ENCODE data around the gene COL19A1.

COL19A1 gene

GRCh38 chr6:70072540-70073179 is 206.3 kb downstream of the COL19A1 start:
- Histone ChIP-seq H3K27me3 (ENCODE audit: control insufficient read depth in 1 of 2, insufficient read depth in 2 of 2, low read length in 2 of 2) (no peaks in the 10 kb centered on the region), H3K9me3 (ENCODE audit: control insufficient read depth in 1 of 2, low read length in 2 of 2) (no peaks in the 10 kb centered on the region), H3K36me3 (ENCODE audit: control insufficient read depth in 1 of 2, insufficient read depth in 2 of 2, low read length in 2 of 2) (no peaks in the 10 kb centered on the region), H3K4me3 (ENCODE audit: low read depth in 1 of 2, low read length in 2 of 2) (no peak overlapping the region), H3K27ac (ENCODE audit: low read depth, low read length) (no peak overlapping the region), H3K9ac (ENCODE audit: low read depth in 1 of 2, low read length in 2 of 2) (no peak overlapping the region), H3K4me1 (ENCODE audit: control insufficient read depth in 1 of 2, insufficient read depth in 2 of 2, low read length in 2 of 2) (no peaks in the 10 kb centered on the region)

- H3K4me3 ChIP-seq (ENCODE audit: low read depth in 1 of 2, low read length in 2 of 2), result no peak overlapping the region
- no peaks in the 10 kb centered on the region for H3K27me3 ChIP-seq (ENCODE audit: control insufficient read depth in 1 of 2, insufficient read depth in 2 of 2, low read length in 2 of 2)
- no peaks in the 10 kb centered on the region for H3K36me3 ChIP-seq (ENCODE audit: control insufficient read depth in 1 of 2, insufficient read depth in 2 of 2, low read length in 2 of 2)
- no peak overlapping the region for H3K9ac ChIP-seq (ENCODE audit: low read depth in 1 of 2, low read length in 2 of 2)
- no peaks in the 10 kb centered on the region for H3K4me1 ChIP-seq (ENCODE audit: control insufficient read depth in 1 of 2, insufficient read depth in 2 of 2, low read length in 2 of 2)
- H3K27ac ChIP-seq (ENCODE audit: low read depth, low read length), result no peak overlapping the region
- no peaks in the 10 kb centered on the region for H3K9me3 ChIP-seq (ENCODE audit: control insufficient read depth in 1 of 2, low read length in 2 of 2)
Measured at GRCh38 chr6:70073637-70074036, 207.3 kb downstream of the COL19A1 start.

- no peaks in the 10 kb centered on the region for H3K27me3 ChIP-seq (ENCODE audit: control insufficient read depth in 1 of 2, insufficient read depth in 2 of 2, low read length in 2 of 2)
- no peak overlapping the region for H3K27ac ChIP-seq (ENCODE audit: low read depth, low read length)
- H3K4me1 ChIP-seq (ENCODE audit: control insufficient read depth in 1 of 2, insufficient read depth in 2 of 2, low read length in 2 of 2), result no peaks in the 10 kb centered on the region
Measured at GRCh38 chr6:70079241-70079640, 212.9 kb downstream of the COL19A1 start.

GRCh38 chr6:70080443-70081070 is 214.2 kb downstream of the COL19A1 start:
- H3K4me3 ChIP-seq (ENCODE audit: low read depth in 1 of 2, low read length in 2 of 2), result no peak overlapping the region
- H3K36me3 ChIP-seq (ENCODE audit: control insufficient read depth in 1 of 2, insufficient read depth in 2 of 2, low read length in 2 of 2), result no peaks in the 10 kb centered on the region
- H3K9ac ChIP-seq (ENCODE audit: low read depth in 1 of 2, low read length in 2 of 2), result no peak overlapping the region
- H3K4me1 ChIP-seq (ENCODE audit: control insufficient read depth in 1 of 2, insufficient read depth in 2 of 2, low read length in 2 of 2), result no peaks in the 10 kb centered on the region
- no peaks in the 10 kb centered on the region for H3K9me3 ChIP-seq (ENCODE audit: control insufficient read depth in 1 of 2, low read length in 2 of 2)
- no peaks in the 10 kb centered on the region for H3K27me3 ChIP-seq (ENCODE audit: control insufficient read depth in 1 of 2, insufficient read depth in 2 of 2, low read length in 2 of 2)
- H3K27ac ChIP-seq (ENCODE audit: low read depth, low read length), result no peak overlapping the region

More at GRCh38 chr6:70079241-70079640, 212.9 kb downstream of the COL19A1 start:
- H3K9me3 ChIP-seq (ENCODE audit: control insufficient read depth in 1 of 2, low read length in 2 of 2), result no peaks in the 10 kb centered on the region
- H3K36me3 ChIP-seq (ENCODE audit: control insufficient read depth in 1 of 2, insufficient read depth in 2 of 2, low read length in 2 of 2), result no peaks in the 10 kb centered on the region
- H3K9ac ChIP-seq (ENCODE audit: low read depth in 1 of 2, low read length in 2 of 2), result no peak overlapping the region
- no peak overlapping the region for H3K4me3 ChIP-seq (ENCODE audit: low read depth in 1 of 2, low read length in 2 of 2)

GRCh38 chr6:70082830-70083229 is 216.5 kb downstream of the COL19A1 start:
- Histone ChIP-seq H3K27me3 (ENCODE audit: control insufficient read depth in 1 of 2, insufficient read depth in 2 of 2, low read length in 2 of 2) (no peaks in the 10 kb centered on the region), H3K4me1 (ENCODE audit: control insufficient read depth in 1 of 2, insufficient read depth in 2 of 2, low read length in 2 of 2) (no peaks in the 10 kb centered on the region), H3K27ac (ENCODE audit: low read depth, low read length) (no peak overlapping the region), H3K9me3 (ENCODE audit: control insufficient read depth in 1 of 2, low read length in 2 of 2) (no peaks in the 10 kb centered on the region), H3K4me3 (ENCODE audit: low read depth in 1 of 2, low read length in 2 of 2) (no peak overlapping the region), H3K36me3 (ENCODE audit: control insufficient read depth in 1 of 2, insufficient read depth in 2 of 2, low read length in 2 of 2) (no peaks in the 10 kb centered on the region), H3K9ac (ENCODE audit: low read depth in 1 of 2, low read length in 2 of 2) (no peak overlapping the region)

- H3K36me3 ChIP-seq (ENCODE audit: control insufficient read depth in 1 of 2, insufficient read depth in 2 of 2, low read length in 2 of 2), result no peaks in the 10 kb centered on the region
- H3K4me1 ChIP-seq (ENCODE audit: control insufficient read depth in 1 of 2, insufficient read depth in 2 of 2, low read length in 2 of 2), result no peaks in the 10 kb centered on the region
- H3K4me3 ChIP-seq (ENCODE audit: low read depth in 1 of 2, low read length in 2 of 2), result no peak overlapping the region
- no peaks in the 10 kb centered on the region for H3K27me3 ChIP-seq (ENCODE audit: control insufficient read depth in 1 of 2, insufficient read depth in 2 of 2, low read length in 2 of 2)
- H3K9ac ChIP-seq (ENCODE audit: low read depth in 1 of 2, low read length in 2 of 2), result no peak overlapping the region
- no peak overlapping the region for H3K27ac ChIP-seq (ENCODE audit: low read depth, low read length)
- no peaks in the 10 kb centered on the region for H3K9me3 ChIP-seq (ENCODE audit: control insufficient read depth in 1 of 2, low read length in 2 of 2)
Measured at GRCh38 chr6:70086806-70087205, 220.4 kb downstream of the COL19A1 start.

- no peaks in the 10 kb centered on the region for H3K27me3 ChIP-seq (ENCODE audit: control insufficient read depth in 1 of 2, insufficient read depth in 2 of 2, low read length in 2 of 2)
- no peaks in the 10 kb centered on the region for H3K36me3 ChIP-seq (ENCODE audit: control insufficient read depth in 1 of 2, insufficient read depth in 2 of 2, low read length in 2 of 2)
- no peak overlapping the region for H3K9ac ChIP-seq (ENCODE audit: low read depth in 1 of 2, low read length in 2 of 2)
- H3K4me3 ChIP-seq (ENCODE audit: low read depth in 1 of 2, low read length in 2 of 2), result no peak overlapping the region
- H3K27ac ChIP-seq (ENCODE audit: low read depth, low read length), result no peak overlapping the region
- no peaks in the 10 kb centered on the region for H3K4me1 ChIP-seq (ENCODE audit: control insufficient read depth in 1 of 2, insufficient read depth in 2 of 2, low read length in 2 of 2)
- H3K9me3 ChIP-seq (ENCODE audit: control insufficient read depth in 1 of 2, low read length in 2 of 2), result no peaks in the 10 kb centered on the region
Measured at GRCh38 chr6:70094156-70094555, 227.8 kb downstream of the COL19A1 start.

GRCh38 chr6:70099732-70100131 is 233.4 kb downstream of the COL19A1 start:
- H3K9me3 ChIP-seq (ENCODE audit: control insufficient read depth in 1 of 2, low read length in 2 of 2), result no peaks in the 10 kb centered on the region

GRCh38 chr6:70103798-70104197 is 237.4 kb downstream of the COL19A1 start:
- H3K36me3 ChIP-seq (ENCODE audit: control insufficient read depth in 1 of 2, insufficient read depth in 2 of 2, low read length in 2 of 2), result no peaks in the 10 kb centered on the region
- no peak overlapping the region for H3K27ac ChIP-seq (ENCODE audit: low read depth, low read length)
- no peak overlapping the region for H3K9ac ChIP-seq (ENCODE audit: low read depth in 1 of 2, low read length in 2 of 2)
- H3K9me3 ChIP-seq (ENCODE audit: control insufficient read depth in 1 of 2, low read length in 2 of 2), result no peaks in the 10 kb centered on the region
- H3K4me1 ChIP-seq (ENCODE audit: control insufficient read depth in 1 of 2, insufficient read depth in 2 of 2, low read length in 2 of 2), result no peaks in the 10 kb centered on the region
- no peak overlapping the region for H3K4me3 ChIP-seq (ENCODE audit: low read depth in 1 of 2, low read length in 2 of 2)
- no peaks in the 10 kb centered on the region for H3K27me3 ChIP-seq (ENCODE audit: control insufficient read depth in 1 of 2, insufficient read depth in 2 of 2, low read length in 2 of 2)

More at GRCh38 chr6:70099732-70100131, 233.4 kb downstream of the COL19A1 start:
- Histone ChIP-seq H3K27ac (ENCODE audit: low read depth, low read length) (no peak overlapping the region), H3K4me3 (ENCODE audit: low read depth in 1 of 2, low read length in 2 of 2) (no peak overlapping the region), H3K27me3 (ENCODE audit: control insufficient read depth in 1 of 2, insufficient read depth in 2 of 2, low read length in 2 of 2) (no peaks in the 10 kb centered on the region), H3K9ac (ENCODE audit: low read depth in 1 of 2, low read length in 2 of 2) (no peak overlapping the region), H3K4me1 (ENCODE audit: control insufficient read depth in 1 of 2, insufficient read depth in 2 of 2, low read length in 2 of 2) (no peaks in the 10 kb centered on the region), H3K36me3 (ENCODE audit: control insufficient read depth in 1 of 2, insufficient read depth in 2 of 2, low read length in 2 of 2) (no peaks in the 10 kb centered on the region)

- Histone ChIP-seq H3K4me3 (ENCODE audit: low read depth in 1 of 2, low read length in 2 of 2) (no peak overlapping the region), H3K9ac (ENCODE audit: low read depth in 1 of 2, low read length in 2 of 2) (no peak overlapping the region), H3K36me3 (ENCODE audit: control insufficient read depth in 1 of 2, insufficient read depth in 2 of 2, low read length in 2 of 2) (no peaks in the 10 kb centered on the region), H3K27me3 (ENCODE audit: control insufficient read depth in 1 of 2, insufficient read depth in 2 of 2, low read length in 2 of 2) (no peaks in the 10 kb centered on the region), H3K9me3 (ENCODE audit: control insufficient read depth in 1 of 2, low read length in 2 of 2) (no peaks in the 10 kb centered on the region), H3K27ac (ENCODE audit: low read depth, low read length) (no peak overlapping the region), H3K4me1 (ENCODE audit: control insufficient read depth in 1 of 2, insufficient read depth in 2 of 2, low read length in 2 of 2) (no peaks in the 10 kb centered on the region)
Measured at GRCh38 chr6:70107852-70108629, 241.7 kb downstream of the COL19A1 start.

Measured in duodenal mucosa (tissue), 2 donors.